ENCODE measurements around the gene HTR3B.
A peak's percentile ranks its signal among the peaks of the same experiment; 100 is the strongest.

The HTR3B gene

GRCh38 chr11:113904379-113905101 is at the start of gene HTR3B:
Gene HTR3B, plus strand, starts transcription at chr11:113904796. Its CDS starts 138 bp downstream, at chr11:113904934.
- Histone ChIP-seq H3K4me1 (ENCODE audit: control insufficient read depth, low read depth, low read length) (peaks cover 7% of the 10 kb centered on the region), H3K9me3 (ENCODE audit: control insufficient read depth, low read depth, low read length) (no peaks in the 10 kb centered on the region), H3K4me3 (ENCODE audit: low read length) (no peak within 1 kb of the TSS), H3K9ac (ENCODE audit: low read length) (no peak within 1 kb of the TSS), H3K27ac (ENCODE audit: low read length) (no peak within 1 kb of the TSS), H3K36me3 (ENCODE audit: control insufficient read depth, low read depth, low read length) (no peaks in the 10 kb centered on the region), H3K27me3 (ENCODE audit: control insufficient read depth, insufficient read depth, low read length) (no peaks in the 10 kb centered on the region)

GRCh38 chr11:113855803-113856202 is 48.8 kb upstream of the HTR3B start:
- no peak overlapping the region for H3K27ac ChIP-seq (ENCODE audit: low read length)
- no peak overlapping the region for H3K9ac ChIP-seq (ENCODE audit: low read length)
- peaks cover 16% of the 10 kb centered on the region for H3K36me3 ChIP-seq (ENCODE audit: control insufficient read depth, low read depth, low read length)
- H3K4me3 ChIP-seq (ENCODE audit: low read length): no peak overlapping the region
- H3K4me1 ChIP-seq (ENCODE audit: control insufficient read depth, low read depth, low read length): peaks cover 40% of the 10 kb centered on the region
- H3K9me3 ChIP-seq (ENCODE audit: control insufficient read depth, low read depth, low read length): no peaks in the 10 kb centered on the region
- H3K27me3 ChIP-seq (ENCODE audit: control insufficient read depth, insufficient read depth, low read length): no peaks in the 10 kb centered on the region

GRCh38 chr11:113856966-113857759 is 47.4 kb upstream of the HTR3B start:
- Histone ChIP-seq H3K4me3 (ENCODE audit: low read length) (no peak overlapping the region), H3K27ac (ENCODE audit: low read length) (no peak overlapping the region), H3K27me3 (ENCODE audit: control insufficient read depth, insufficient read depth, low read length) (no peaks in the 10 kb centered on the region), H3K4me1 (ENCODE audit: control insufficient read depth, low read depth, low read length) (peaks cover 43% of the 10 kb centered on the region), H3K9ac (ENCODE audit: low read length) (no peak overlapping the region), H3K9me3 (ENCODE audit: control insufficient read depth, low read depth, low read length) (no peaks in the 10 kb centered on the region), H3K36me3 (ENCODE audit: control insufficient read depth, low read depth, low read length) (peaks cover 8% of the 10 kb centered on the region)

- peak overlapping the region; percentile 3 for H3K9ac ChIP-seq (ENCODE audit: low read length)
Measured at GRCh38 chr11:113859665-113860064, 44.9 kb upstream of the HTR3B start.

GRCh38 chr11:113862435-113862834 is 42.2 kb upstream of the HTR3B start:
- Histone ChIP-seq H3K4me3 (ENCODE audit: low read length) (peak overlapping the region; percentile 22), H3K27me3 (ENCODE audit: control insufficient read depth, insufficient read depth, low read length) (no peaks in the 10 kb centered on the region), H3K9me3 (ENCODE audit: control insufficient read depth, low read depth, low read length) (no peaks in the 10 kb centered on the region), H3K27ac (ENCODE audit: low read length) (peak overlapping the region; percentile 2), H3K9ac (ENCODE audit: low read length) (no peak overlapping the region), H3K4me1 (ENCODE audit: control insufficient read depth, low read depth, low read length) (peaks cover 29% of the 10 kb centered on the region), H3K36me3 (ENCODE audit: control insufficient read depth, low read depth, low read length) (peaks cover 6% of the 10 kb centered on the region)

More at GRCh38 chr11:113859665-113860064, 44.9 kb upstream of the HTR3B start:
- Histone ChIP-seq H3K4me3 (ENCODE audit: low read length) (no peak overlapping the region), H3K9me3 (ENCODE audit: control insufficient read depth, low read depth, low read length) (no peaks in the 10 kb centered on the region), H3K27ac (ENCODE audit: low read length) (peak overlapping the region; percentile 74), H3K36me3 (ENCODE audit: control insufficient read depth, low read depth, low read length) (no peaks in the 10 kb centered on the region), H3K4me1 (ENCODE audit: control insufficient read depth, low read depth, low read length) (peaks cover 45% of the 10 kb centered on the region), H3K27me3 (ENCODE audit: control insufficient read depth, insufficient read depth, low read length) (no peaks in the 10 kb centered on the region)

GRCh38 chr11:113864410-113864809 is 40.2 kb upstream of the HTR3B start:
- H3K9me3 ChIP-seq (ENCODE audit: control insufficient read depth, low read depth, low read length): no peaks in the 10 kb centered on the region
- H3K27ac ChIP-seq (ENCODE audit: low read length): no peak overlapping the region
- peaks cover 12% of the 10 kb centered on the region for H3K36me3 ChIP-seq (ENCODE audit: control insufficient read depth, low read depth, low read length)
- peaks cover 26% of the 10 kb centered on the region for H3K4me1 ChIP-seq (ENCODE audit: control insufficient read depth, low read depth, low read length)
- H3K4me3 ChIP-seq (ENCODE audit: low read length): no peak overlapping the region
- no peaks in the 10 kb centered on the region for H3K27me3 ChIP-seq (ENCODE audit: control insufficient read depth, insufficient read depth, low read length)
- no peak overlapping the region for H3K9ac ChIP-seq (ENCODE audit: low read length)

- Histone ChIP-seq H3K9me3 (ENCODE audit: control insufficient read depth, low read depth, low read length) (no peaks in the 10 kb centered on the region), H3K27me3 (ENCODE audit: control insufficient read depth, insufficient read depth, low read length) (no peaks in the 10 kb centered on the region), H3K4me1 (ENCODE audit: control insufficient read depth, low read depth, low read length) (peaks cover 17% of the 10 kb centered on the region), H3K4me3 (ENCODE audit: low read length) (no peak overlapping the region), H3K27ac (ENCODE audit: low read length) (no peak overlapping the region), H3K9ac (ENCODE audit: low read length) (no peak overlapping the region), H3K36me3 (ENCODE audit: control insufficient read depth, low read depth, low read length) (peaks cover 19% of the 10 kb centered on the region)
Measured at GRCh38 chr11:113865873-113866272, 38.7 kb upstream of the HTR3B start.

- Histone ChIP-seq H3K27me3 (ENCODE audit: control insufficient read depth, insufficient read depth, low read length) (no peaks in the 10 kb centered on the region), H3K9me3 (ENCODE audit: control insufficient read depth, low read depth, low read length) (no peaks in the 10 kb centered on the region), H3K36me3 (ENCODE audit: control insufficient read depth, low read depth, low read length) (peaks cover 19% of the 10 kb centered on the region), H3K4me1 (ENCODE audit: control insufficient read depth, low read depth, low read length) (peaks cover 5% of the 10 kb centered on the region), H3K9ac (ENCODE audit: low read length) (no peak overlapping the region), H3K4me3 (ENCODE audit: low read length) (no peak overlapping the region), H3K27ac (ENCODE audit: low read length) (no peak overlapping the region)
Measured at GRCh38 chr11:113867843-113868503, 36.6 kb upstream of the HTR3B start.

GRCh38 chr11:113871336-113871735 is 33.3 kb upstream of the HTR3B start:
- H3K4me3 ChIP-seq (ENCODE audit: low read length): no peak overlapping the region
- no peak overlapping the region for H3K9ac ChIP-seq (ENCODE audit: low read length)
- H3K27me3 ChIP-seq (ENCODE audit: control insufficient read depth, insufficient read depth, low read length): no peaks in the 10 kb centered on the region
- no peak overlapping the region for H3K27ac ChIP-seq (ENCODE audit: low read length)
- peaks cover 17% of the 10 kb centered on the region for H3K4me1 ChIP-seq (ENCODE audit: control insufficient read depth, low read depth, low read length)
- no peaks in the 10 kb centered on the region for H3K9me3 ChIP-seq (ENCODE audit: control insufficient read depth, low read depth, low read length)
- peaks cover 19% of the 10 kb centered on the region for H3K36me3 ChIP-seq (ENCODE audit: control insufficient read depth, low read depth, low read length)

GRCh38 chr11:113873236-113873626 is 31.4 kb upstream of the HTR3B start:
- Histone ChIP-seq H3K4me1 (ENCODE audit: control insufficient read depth, low read depth, low read length) (peaks cover 19% of the 10 kb centered on the region), H3K9me3 (ENCODE audit: control insufficient read depth, low read depth, low read length) (no peaks in the 10 kb centered on the region), H3K9ac (ENCODE audit: low read length) (no peak overlapping the region), H3K27ac (ENCODE audit: low read length) (no peak overlapping the region), H3K27me3 (ENCODE audit: control insufficient read depth, insufficient read depth, low read length) (no peaks in the 10 kb centered on the region), H3K4me3 (ENCODE audit: low read length) (peak overlapping the region; percentile 85), H3K36me3 (ENCODE audit: control insufficient read depth, low read depth, low read length) (peaks cover 9% of the 10 kb centered on the region)

- peak overlapping the region; percentile 85 for H3K4me3 ChIP-seq (ENCODE audit: low read length)
- no peaks in the 10 kb centered on the region for H3K9me3 ChIP-seq (ENCODE audit: control insufficient read depth, low read depth, low read length)
- peaks cover 7% of the 10 kb centered on the region for H3K36me3 ChIP-seq (ENCODE audit: control insufficient read depth, low read depth, low read length)
- no peak overlapping the region for H3K27ac ChIP-seq (ENCODE audit: low read length)
- peak overlapping the region; percentile 83 for H3K9ac ChIP-seq (ENCODE audit: low read length)
- no peaks in the 10 kb centered on the region for H3K27me3 ChIP-seq (ENCODE audit: control insufficient read depth, insufficient read depth, low read length)
- peaks cover 19% of the 10 kb centered on the region for H3K4me1 ChIP-seq (ENCODE audit: control insufficient read depth, low read depth, low read length)
Measured at GRCh38 chr11:113874096-113874495, 30.5 kb upstream of the HTR3B start.

Data from iPS-18a (cell line).